Measurements from ENCODE around the gene ZNF727.
A peak's percentile ranks its signal among the peaks of the same experiment; 100 is the strongest.
"Not testable (repeated sequence)": the region's sequence is repeated elsewhere in the genome, so short reads cannot be mapped to it uniquely, and the experiment has no call there.

Gene ZNF727

DNA sequence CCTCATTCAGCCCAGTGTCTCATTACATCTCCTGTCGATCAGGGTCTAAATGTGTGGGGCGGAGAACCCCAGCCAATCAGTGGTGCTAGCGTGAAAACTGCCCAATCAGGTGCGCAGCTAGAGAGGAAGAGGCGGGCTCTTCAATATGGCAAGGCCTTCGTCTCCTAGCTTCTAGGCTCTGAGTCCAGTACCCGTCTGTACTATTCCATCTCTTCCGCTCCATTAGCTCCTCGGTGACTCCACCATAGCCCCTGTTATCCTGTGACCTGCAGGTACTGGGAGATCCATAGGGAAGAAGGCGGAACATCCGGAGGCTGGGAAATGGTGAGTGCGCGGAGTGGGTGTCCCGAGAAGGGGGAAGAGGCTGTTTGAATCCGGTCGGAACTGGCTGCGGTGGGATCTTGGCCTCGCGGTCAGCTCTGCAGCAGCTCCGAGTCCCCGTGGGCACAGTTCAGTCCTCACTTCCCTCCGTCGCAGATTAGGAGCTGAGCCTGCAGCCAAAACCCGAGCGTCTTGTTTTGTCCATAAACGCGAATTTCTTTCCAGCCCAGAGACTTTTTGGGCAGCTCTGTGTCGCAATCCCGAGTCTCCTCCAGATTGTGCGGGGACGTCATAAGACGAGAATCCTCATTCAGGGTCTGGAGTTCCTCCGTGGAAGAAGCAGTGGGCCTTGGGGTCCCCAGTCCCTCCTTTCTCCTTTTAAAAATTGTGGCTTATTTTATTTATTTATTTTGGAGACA, at the start of gene ZNF727:
Gene ZNF727, plus strand, starts transcription at position 134 of the 740 bp plus-strand sequence. Its CDS starts 188 bp downstream, at position 322.
- peak; percentile 13 for DNase-seq

DNA sequence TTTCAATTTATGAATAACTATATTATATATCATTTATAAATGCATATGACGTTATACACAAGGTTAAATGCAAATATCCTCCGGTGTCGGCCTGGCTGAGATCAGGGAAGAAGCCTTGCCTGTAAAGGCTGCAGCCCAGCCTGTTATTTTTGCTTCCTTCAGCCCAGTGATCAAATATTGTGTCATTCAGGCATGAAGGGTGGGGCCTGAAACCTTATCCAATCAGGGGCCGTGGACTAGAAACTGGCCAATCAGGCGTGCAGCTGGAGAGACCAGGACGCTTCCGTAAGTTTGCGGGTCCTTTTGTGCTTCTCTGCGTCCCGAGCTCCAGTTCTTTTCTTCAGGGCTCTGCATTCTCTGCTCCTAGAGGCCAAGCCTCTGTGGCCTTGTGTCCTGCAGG, 46.7 kb upstream of the ZNF727 start, which contains the start of gene ZNF722:
Gene ZNF722, plus strand, starts transcription at position 301 of the 400 bp plus-strand sequence. CDS start 113 bp downstream, outside the sequence.
- DNase-seq: no peak

GRCh38 chr7:64015496-64015895, 29.7 kb upstream of the ZNF727 start:
- DNase-seq: not testable (repeated sequence)

- DNase-seq: no peak
Measured at GRCh38 chr7:64035388-64035787, 9.8 kb upstream of the ZNF727 start.

DNA sequence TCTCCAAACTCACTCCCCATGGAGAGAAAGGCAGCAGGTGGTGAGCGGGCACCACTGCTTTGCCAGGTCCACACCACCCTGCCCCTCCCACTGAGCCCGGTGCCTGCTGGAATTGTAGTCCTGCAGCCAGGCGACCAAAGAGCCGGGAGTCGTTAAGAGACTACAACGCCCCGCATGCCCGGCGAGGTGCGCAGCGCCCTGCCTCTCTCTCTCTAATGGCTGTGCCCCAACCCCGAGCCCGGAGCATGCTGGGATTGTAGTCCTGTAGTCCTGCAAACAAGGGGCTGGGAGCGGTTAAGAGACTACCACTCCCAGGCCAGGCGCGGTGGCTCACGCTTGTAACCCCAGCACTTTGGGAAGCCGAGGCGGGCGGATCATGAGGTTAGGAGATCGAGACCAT, 8.1 kb upstream of the ZNF727 start:
- DNase-seq: no peak

GRCh38 chr7:64046041-64046389, 781 bp downstream of the ZNF727 start:
- no peak for DNase-seq

- not testable (repeated sequence) for DNase-seq
Measured at GRCh38 chr7:64077837-64078698, 32.8 kb downstream of the ZNF727 start.

GRCh38 chr7:64078699-64078994, 33.4 kb downstream of the ZNF727 start:
- DNase-seq: no peak

DNA sequence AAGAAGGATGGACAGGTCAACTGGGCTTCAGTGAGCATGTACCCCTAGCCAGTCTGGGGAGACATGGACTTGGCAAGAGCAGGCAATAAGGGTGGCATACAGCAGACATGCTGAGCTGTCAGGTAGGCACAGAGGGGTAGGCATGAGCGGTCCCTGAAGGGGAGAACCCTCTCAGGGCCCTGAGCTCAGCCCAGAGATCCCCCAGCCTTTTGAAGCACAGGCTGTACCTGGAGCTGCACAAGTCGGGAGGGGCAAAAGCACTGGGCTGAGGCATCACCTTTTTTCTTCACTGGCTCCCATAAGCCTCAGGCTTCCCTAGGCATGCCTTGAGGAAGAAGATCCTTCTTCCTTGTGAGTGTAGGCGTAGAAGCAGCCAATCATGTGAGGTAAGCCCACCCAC, 42.3 kb downstream of the ZNF727 start:
- no peak for DNase-seq

DNA sequence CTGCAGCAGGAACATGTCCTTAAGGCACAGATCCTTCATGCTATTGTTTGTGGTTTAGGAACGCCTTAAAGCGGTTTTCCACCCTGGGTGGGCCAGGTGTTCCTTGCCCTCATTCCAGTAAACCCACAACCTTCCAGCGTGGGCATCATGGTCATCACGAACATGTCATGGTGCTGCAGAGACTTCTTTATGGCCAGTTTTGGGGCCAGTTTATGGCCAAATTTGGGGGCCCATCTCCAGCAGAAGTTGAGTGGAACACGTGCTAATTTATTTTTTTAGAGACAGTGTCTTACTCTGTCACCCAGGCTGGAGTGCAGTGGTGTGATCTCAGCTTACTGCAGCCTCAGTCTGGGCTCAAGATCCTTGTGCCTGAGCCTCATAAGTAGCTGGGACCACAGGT, 43.6 kb downstream of the ZNF727 start:
- DNase-seq: not testable (repeated sequence)

All from activated CD4-positive, alpha-beta T cell treated with anti-CD3 and anti-CD28 coated beads for 1 hour (primary cell).